ENCODE data around the gene EDRF1.
"Not testable (repeated sequence)": the region's sequence is repeated elsewhere in the genome, so short reads cannot be mapped to it uniquely, and the experiment has no call there.

Gene EDRF1

DNA sequence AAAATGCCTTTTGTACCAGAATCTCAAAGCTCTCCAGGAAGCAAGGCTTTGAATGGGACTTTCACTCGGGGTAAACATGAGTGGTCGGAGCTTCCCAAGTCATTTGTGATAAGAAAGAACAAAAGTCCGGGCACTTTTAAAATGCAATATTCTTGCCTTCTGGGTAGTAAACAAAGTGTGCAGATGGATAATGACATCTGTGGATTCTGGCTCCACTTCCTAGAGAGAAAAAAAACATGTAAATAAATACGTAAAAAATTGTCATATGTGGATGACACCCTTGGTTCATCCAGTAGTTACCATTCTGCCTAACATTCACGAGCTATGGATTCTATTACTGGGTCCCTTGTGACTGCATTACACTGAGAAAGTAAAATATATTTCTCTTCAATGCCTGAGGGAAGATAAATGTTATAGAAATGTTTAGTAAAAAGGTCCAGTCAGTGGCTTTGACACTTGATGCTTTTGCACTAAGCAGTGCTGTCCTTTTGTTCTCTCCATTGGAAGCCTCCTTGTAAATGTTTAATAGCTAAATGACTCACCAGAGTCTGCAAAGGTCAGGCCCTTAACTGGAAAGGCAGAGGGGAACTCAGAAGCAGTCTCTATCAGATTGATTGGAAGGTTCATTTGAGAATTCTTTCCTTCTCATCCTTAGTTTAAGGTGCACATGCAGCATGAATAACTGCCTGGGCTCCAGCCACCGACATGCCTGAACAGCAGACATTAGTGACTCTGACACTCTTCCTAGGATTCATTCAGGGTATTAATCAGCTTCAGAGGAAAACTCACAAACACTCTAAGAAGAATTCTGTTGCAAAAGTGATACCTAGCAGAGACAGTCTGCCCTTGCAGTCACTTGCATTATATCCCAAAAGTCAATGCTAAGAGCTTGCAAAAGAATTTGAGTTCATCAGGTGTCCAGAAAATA, 11.7 kb upstream of the EDRF1 start:
- DNase-seq = no peak

DNA sequence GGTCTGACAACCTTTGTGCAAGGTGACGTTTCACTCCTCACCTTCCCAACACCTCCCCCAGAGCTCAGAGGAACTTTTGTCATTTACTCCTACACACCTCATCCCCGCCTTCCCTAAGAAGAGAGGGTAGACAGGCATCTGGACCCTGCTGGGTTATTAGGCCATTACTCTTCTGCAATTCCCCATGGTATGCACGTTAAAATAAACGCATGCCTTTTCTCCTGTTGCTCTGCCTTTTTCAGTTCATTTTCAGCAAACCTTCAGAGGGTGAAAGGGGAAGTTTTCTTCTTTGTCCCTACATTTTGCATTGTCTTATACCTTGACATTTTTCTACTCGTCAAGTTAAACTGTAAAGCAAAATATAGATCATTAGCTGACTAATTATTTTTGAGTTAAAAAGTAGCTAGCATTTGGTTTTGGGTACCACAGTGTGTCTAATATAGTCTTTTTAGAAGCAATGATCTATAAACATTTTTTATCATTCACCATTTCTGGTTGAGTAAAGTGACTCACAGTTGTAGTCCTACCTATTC, 10.5 kb upstream of the EDRF1 start:
- DNase-seq = no peak

DNA sequence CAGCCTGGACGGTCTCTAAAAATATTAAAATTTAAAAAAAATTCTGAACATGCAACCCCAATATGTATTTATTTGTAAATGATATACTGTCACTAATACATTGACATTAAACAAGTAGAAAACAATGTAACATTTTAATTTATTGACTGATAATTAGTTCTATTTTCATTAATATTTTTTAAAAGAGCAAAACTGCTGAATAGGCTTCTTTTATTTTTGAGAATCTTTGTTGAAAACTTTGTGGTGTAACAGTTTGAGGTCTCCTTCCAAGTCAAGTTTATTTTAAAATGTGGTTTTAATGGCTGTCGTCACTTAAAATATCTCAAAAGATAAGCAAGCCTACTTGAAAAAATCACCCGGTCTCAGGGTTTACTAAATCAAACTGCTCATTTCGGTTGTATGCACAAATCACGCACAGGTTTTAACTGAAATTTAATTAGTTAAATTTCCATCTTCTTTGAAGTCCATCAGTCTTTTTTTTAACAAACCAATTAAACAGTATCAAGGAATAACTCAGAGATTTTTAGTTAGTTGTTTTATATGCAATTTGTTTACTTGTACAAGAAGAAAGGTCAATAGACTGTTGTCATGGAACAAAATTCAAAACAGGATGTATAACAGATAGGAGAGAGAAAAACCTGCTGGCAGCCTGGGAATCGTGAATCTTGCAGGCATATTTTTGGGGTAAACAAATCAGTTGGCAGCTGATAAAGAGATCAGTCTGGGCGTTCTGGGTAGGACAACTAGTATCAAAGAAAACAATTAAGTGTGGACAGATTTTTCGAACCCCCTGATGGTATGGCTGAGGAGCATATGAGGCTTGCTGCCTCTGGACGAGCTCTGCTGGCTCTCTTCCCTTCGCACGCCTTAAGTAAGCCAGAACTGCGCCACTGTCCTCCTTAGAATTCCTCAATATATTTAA, 9.7 kb upstream of the EDRF1 start:
- DNase-seq = no peak

DNA sequence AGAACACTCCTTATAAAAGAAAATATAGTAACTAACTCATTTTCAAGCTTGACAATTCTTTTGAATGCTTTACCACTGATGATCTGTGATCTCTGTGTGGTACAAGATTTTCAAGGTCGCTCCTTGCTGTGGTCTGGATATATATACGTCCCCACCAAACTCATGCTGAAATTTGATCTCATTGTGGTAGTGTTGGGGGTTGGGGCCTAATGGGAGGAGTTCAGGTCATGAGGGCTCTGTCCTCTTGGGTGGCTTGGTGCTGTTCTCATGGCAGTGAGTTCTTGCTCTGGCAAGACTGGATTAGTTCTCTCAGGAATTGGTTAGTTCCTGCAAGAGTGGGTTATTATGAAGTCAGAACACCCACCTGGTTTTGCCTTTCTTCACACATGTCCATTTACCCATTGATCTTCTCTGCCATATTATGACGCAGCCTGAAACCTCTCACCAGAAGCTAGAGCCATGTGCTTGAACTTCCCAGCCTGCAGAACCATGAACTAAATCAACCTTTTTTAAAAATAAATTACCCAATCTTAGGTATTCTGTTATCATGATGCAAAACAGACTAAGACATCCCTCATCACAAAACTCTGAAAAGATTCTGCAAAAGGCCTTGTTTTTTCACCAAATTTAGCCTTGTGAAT, 8.3 kb upstream of the EDRF1 start:
- DNase-seq = no peak

DNA sequence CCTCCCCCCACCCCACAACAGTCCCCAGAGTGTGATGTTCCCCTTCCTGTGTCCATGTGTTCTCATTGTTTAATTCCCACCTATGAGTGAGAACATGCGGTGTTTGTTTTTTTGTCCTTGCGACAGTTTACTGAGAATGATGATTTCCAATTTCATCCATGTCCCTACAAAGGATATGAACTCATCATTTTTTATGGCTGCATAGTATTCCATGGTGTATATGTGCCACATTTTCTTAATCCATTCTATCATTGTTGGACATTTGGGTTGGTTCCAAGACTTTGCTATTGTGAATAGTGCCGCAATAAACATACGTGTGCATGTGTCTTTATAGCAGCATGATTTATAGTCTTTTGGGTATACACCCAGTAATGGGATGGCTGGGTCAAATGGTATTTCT, 4.8 kb upstream of the EDRF1 start:
- DNase-seq = not testable (repeated sequence)

DNA sequence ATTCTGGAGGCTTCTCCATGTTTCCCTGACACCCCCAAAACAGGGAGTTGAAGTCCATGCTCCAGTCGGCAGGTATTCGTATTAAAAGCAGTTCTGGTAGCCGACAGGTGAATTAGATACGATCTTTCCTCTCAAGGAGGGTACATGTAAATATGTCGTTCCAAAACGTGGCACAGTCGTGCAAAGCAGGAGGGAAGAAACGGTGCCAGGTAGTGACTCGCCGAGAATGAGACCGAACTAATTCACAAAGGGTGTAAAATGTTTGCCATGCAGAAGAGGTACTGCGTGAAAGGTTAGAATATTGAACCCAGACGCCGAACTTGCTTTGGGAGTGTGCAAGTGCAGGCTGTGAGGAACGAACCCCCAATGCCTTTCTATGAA, 483 bp downstream of the EDRF1 start:
- no peak for DNase-seq

DNA sequence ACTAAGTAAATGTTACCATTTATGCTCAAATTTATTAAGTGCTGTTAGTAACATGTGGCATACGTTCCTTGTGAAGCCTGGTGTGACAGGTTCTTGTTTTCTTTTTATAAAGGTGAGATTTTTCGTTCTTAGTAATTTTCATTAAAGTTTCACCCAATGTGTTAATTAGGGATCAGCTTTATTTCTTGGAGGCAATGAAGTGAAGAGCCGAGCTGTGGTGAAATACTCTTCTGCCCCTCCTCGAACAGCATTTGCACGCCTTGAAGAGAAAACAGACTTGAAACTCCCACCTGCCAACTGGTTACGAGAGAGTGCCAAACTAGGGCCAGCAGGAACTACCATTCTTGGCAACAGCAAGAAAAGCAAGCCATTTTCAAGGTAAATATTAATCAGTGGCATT, 1.5 kb downstream of the EDRF1 start:
- DNase-seq = no peak

DNA sequence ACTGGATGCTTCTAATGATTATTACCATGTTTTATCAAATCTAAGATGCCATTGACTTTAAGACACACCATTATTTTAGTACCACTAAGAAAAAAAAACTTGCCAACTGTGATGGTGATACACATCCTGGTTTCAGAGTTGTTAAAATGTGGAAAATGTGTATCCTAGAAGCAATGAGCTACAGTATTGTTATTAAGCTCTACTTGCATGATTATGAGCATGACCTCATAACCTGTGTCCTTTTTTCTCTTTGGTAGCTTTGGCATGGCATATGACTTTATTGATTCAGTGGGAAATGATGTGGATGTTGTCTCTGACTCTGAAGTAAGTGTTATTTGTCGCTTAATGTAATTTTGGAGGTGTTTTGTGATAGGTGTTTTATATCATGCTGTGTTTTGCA, 3.3 kb downstream of the EDRF1 start:
- DNase-seq = no peak

DNA sequence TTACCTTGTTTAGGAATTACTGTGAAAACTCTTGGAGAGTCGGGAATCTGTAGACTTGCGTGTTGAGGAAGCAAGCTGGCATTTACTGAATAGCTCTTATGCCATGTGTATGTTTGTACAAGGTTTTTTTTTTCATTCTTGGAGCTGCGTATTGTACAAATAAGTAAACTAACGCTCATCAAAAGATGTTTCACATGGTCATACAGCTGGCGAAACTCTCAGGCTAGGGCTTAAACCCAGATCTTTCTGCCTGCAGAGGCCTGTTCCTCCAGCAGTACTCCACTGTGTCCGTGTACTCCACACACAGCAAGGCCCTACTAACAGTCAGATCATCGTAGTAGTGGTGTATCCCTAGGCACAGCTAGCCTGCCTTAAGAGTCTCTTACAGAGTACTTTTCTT, 7.4 kb downstream of the EDRF1 start:
- DNase-seq = no peak

DNA sequence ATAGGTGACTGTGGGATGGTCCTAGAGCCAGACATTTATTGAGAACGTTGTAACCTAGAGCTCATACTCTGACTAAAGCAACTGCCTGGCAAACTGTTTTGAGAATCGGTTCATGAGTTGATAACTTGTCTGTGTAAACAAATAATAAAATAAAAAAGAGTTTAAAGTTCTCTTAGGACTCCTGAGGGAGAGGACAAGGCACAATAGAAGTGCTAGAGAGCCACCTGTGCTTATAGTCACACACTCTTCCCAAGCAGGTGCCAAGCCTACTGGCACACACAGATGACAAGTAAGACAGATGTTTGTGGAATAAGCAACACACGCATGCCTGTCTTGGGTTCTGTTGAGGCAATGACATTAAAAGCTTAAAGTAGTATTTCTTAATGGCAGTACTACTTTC, 7.9 kb downstream of the EDRF1 start:
- DNase-seq = no peak

DNA sequence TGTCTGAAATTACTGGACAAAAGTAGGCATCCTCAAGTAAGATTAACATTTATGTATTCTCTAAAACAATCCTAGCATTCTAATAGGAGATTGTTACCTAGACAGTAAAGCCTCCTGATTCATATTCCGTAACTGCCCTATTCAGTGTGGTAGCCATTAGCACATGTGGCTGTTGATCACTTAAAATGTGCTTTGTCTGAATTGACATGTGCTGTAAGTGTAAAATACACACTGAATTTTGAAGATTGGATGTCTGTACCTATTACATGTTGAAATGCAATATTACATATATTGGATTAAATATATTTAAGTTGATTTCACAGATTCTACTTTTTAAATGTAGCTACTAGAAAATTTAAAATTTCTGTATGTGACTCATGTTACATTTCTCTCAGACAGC, 14.6 kb downstream of the EDRF1 start:
- no peak for DNase-seq

DNA sequence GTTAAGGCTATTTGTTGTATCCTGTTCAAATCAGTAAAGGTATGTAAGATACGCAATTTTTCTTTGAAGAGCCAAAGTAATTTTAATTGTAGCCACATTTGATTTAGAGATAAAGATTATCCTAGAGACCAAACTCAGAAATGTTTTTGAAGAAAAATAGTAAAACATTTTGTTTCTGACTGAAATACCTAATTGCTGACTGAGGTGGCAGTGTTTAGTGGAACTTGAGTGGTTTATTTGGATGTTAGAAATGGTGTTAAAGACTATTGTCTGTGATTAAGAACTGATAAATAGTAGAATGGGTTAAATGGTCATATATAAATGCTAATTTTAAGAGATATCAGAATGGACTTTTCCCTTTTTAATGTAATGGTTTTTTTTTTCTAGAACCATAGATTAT, 15.3 kb downstream of the EDRF1 start:
- DNase-seq = no peak

DNA sequence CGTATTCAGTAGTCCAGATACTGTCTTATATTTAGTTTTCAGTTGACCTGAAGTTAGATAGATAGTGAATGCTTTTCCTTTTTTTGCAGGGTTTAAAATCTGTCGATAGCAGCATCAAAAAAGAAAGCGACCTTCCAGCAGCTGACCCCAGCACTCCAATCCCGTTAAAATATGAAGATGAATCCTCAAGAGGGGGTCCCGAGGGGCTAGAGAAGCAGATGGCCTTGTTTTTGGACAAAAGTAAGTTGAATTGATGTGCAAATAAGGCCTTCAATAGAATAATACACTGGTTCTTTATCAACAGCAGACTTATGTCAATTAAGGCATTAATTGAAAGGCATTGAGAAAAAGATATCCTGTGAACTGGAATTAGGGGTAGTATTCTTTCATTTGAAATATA, 18.7 kb downstream of the EDRF1 start:
- no peak for DNase-seq

DNA sequence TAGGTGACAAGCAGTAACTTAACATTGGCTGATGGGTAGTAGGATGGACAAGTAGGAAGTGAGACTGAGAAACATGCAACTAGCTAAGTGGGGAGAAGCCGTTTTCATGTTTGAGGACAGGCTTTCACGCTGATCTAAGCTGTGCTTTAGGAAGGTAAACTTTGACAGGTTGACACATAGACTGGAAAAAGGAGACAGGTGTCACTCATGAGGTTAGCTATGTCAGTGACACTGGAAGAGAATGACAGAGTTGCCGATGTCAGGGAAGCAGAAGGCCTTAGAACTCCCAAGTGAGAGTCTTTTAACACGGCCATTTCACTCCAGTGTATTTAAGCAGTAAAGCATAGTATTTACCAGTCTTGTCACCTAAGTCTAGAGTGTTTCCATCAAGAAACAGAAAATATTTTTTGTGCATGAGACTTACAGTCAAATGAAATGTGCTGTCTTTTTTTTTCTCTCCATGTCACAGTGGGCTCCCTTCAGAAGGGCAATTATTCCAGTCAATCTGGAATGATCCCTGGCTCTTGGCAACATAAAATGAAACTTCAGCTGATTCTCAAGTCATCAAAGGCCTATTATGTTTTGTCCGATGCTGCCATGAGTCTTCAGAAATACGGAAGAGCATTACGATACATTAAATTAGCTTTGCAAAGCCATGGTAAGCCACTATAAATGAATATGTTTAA, 20.6 kb downstream of the EDRF1 start:
- DNase-seq = no peak

DNA sequence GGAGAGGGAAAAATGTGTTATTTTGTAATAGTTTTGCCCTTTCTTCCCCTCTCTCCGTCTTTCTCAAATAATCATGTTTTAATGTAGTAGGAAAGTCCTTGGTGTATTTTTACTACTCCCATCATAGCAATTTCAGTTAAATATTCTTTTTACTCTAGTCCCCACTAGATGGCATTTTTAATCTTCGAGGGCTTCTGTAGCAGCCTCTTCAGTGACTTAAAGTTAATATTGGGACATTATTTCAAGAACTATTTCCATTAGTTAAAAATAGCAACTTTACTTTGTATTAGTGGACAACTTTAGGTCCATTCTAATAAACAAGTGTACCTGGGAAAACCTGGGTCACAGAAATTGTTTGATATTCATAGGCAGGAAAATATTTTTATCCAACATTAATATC, 23.0 kb downstream of the EDRF1 start:
- DNase-seq = no peak

DNA sequence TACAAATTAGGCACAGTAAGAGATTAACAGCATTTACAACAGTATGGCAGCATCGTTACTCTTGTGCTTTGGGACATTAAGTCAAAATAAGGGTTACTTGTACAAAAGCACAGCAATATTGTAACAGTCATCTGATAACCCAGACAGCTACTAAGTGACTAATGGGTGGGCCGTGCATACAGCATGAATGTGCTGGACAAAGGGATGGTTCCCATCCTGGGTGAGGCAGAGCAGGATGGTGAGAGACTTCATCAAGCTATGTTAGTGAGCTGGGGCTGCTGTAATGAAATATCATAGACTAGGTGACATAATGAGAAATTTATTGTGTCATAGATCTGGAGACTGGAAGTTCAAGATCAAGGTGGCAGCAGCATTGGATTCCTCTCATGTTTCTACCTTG, 25.4 kb downstream of the EDRF1 start:
- DNase-seq = no peak

DNA sequence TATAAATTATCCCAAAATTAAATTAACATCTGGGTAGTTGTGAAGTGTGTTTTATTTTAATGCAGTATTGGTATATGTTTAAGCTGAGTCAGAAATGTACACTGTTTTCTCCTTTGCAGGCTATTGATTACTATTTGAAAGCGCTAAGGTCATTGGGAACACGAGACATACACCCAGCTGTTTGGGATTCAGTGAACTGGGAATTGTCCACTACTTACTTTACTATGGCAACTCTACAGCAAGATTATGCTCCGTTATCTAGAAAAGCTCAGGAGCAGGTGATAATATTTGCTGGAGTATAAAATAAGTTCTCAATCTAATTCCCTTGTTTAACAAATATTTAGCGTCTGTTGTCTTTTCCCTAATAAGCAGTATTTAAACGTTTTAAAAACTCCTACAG, 27.9 kb downstream of the EDRF1 start:
- no peak for DNase-seq

DNA sequence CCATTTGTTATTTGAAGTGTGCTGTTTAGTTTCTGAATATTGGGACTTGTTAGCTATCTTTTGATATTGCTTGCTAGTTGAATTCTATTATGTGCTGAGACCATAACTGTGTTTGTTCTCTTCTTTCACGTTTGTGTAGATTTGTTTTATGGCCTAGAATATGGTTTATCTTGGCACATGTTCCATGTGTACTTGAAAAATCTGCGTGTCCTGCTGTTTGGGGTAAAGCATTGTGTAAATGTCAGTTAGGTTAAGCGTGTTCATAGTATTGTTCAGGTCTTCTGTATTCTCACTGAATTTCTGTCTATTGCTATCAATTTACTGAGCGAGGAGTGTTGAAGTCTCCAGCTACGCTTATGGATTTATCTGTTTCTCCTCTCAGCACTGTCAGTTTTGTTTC, 36.7 kb downstream of the EDRF1 start:
- DNase-seq = no peak

DNA sequence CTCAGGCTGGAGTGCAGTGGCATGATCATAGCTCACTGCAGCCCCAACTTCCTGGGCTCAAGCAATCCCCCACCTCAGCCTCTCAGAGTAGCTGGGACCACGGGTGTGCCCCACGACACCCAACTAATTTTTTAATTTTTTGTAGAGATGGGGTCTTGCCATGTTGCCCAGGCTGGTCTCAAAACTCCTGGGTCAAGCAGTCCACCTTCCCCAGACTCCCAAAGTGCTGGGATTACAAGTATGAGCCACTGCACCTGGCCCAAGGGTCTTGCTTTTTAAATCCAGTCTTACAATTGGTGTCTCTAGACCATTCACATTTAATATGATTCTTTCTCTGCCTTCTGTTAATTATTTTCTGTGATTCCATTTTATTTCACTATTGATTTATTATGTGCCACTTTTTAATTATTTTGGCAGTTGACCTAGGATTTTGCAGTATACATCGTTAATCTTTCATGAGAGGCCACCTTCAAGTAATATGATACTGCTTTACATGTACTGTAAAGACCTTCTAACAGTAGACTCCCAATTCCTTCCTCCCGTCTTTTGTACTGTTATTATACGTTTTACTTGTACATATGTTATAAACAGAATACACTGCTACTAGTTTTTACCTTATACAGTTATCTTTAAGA, 37.5 kb downstream of the EDRF1 start:
- no peak for DNase-seq

DNA sequence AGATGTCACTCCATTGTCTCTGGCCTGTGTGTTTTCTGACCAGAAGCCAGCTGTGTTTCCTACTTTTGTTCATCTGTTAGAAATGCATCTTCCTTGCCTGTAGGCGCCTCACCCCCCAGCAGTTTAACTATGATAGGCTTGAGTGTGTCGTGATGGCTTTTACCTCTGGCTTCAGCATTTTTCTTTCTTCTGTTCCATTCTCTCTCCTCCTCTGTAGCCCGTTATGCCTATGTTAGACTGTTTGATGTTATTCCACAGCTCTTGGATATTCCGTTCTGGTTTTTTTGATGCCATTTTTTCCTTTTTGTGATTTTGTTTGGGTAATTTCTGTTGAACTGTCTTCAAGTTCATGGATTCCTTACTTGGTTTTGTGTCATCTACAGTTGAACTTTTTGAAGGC, 38.2 kb downstream of the EDRF1 start:
- no peak for DNase-seq

DNA sequence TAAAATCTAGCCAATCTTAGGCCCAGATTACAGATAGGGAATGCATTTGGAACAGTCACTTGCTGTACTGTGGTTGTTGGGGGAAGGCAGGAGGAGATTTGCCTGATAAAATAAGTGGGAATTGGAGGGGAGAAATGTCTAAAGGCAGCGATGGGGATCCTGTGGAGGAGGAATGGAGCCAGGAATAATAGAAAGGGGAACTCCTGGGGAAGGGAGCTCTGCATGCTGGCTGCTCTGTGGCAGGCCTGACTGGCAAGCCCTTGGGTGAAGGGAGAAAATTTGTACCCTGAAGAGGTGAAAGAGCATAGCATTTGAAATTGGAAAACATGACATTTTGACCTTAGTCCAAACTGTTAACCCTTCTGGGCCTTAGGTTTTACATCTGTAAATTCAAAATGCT, 42.5 kb downstream of the EDRF1 start:
- DNase-seq = no peak

All from stimulated activated CD4-positive, alpha-beta T cell treated with anti-CD3 and anti-CD28 coated beads, Interleukin-15, amount 100 ng/mL, for 24 hours (primary cell).